Endothelial cell of umbilical vein (primary cell): ENCODE results near the gene SLIT1. TPM values are rescaled to one million over a fixed set of nuclear protein-coding genes. Genes with fewer than 3 reads are reported as not detected.

Experiments
- BruUV-seq: library from RNA; stranded (reverse); fragments of 400-500 nt; replicated peaks from 2 replicates; lab custom pipeline; 2021; lab: Mats Ljungman, UMichigan
- CTCF ChIA-PET: fragments of 300-600, 350-600 bp; sonication (Branson Sonifier 250); formaldehyde crosslinking; loops from one replicate; lab custom pipeline; 2021; ENCODE audit warnings: antibody characterized with exemption, inconsistent platforms; lab: Charles Lee
- POLR2A ChIA-PET: fragments of 300-600, 350-600 bp; sonication (Branson Sonifier 250); formaldehyde crosslinking; loops from one replicate; lab custom pipeline; 2021; ENCODE audit warnings: antibody characterized with exemption, inconsistent platforms; lab: Charles Lee
- DNase-seq: peaks from one replicate; pipeline ENCODE4 v3.0.0-alpha.2; 2011; ENCODE audit warnings: low read depth, low spot score
- FAIRE-seq: peaks from 2 replicates; lab custom pipeline; 2011; peaks lifted over from hg19 to GRCh38; lab: Jason Lieb, UNC
- H2AFZ ChIP-seq: 2 replicates; pipeline ENCODE4 v1.6.0; 2012; ENCODE audit warnings: low read depth, low read length, control low read depth, inconsistent platforms
- H3K27ac ChIP-seq: 2 replicates; pipeline ENCODE4 v1.5.1; 2011; ENCODE audit warnings: low read depth, mild to moderate bottlenecking, control low read depth, low read length, moderate library complexity; ENCODE audit not compliant: insufficient read depth
- H3K27me3 ChIP-seq, 2 experiments: 2 replicates each; pipeline versions ENCODE4 v1.6.0 to v1.6.1; 2011; ENCODE audit warnings: low read length in 2 of 2, mixed read lengths in 1 of 2; ENCODE audit not compliant: control insufficient read depth in 2 of 2, insufficient read depth in 2 of 2
- H3K36me3 ChIP-seq, 2 experiments: 2 replicates in 1 of 2; 3 replicates in 1 of 2; pipeline ENCODE4 v1.5.1; 2011; ENCODE audit warnings: low read length in 2 of 2, mild to moderate bottlenecking in 1 of 2, moderate library complexity in 1 of 2; ENCODE audit not compliant: control insufficient read depth in 2 of 2, insufficient read depth in 2 of 2; ENCODE audit errors: extremely low read depth in 1 of 2
- H3K4me1 ChIP-seq: 3 replicates; pipeline ENCODE4 v1.5.1; 2011; ENCODE audit warnings: mild to moderate bottlenecking, low read length; ENCODE audit not compliant: control insufficient read depth, insufficient read depth; ENCODE audit errors: extremely low read depth
- H3K4me2 ChIP-seq: 2 replicates; pipeline ENCODE4 v1.6.1; 2011; ENCODE audit warnings: low read length, control low read depth, mixed read lengths; ENCODE audit not compliant: insufficient read depth
- H3K4me3 ChIP-seq, 3 experiments: fragments of 200-600 bp in 1 of 3; sonication (generic), shearing (Covaris generic) in 1 of 3; replicated peaks in 1 of 3; 2 replicates each; pipeline ENCODE4 v1.5.1; 2011 to 2016; ENCODE audit warnings: control low read depth in 3 of 3, low read length in 3 of 3, mild to moderate bottlenecking in 2 of 3, inconsistent platforms in 1 of 3, low read depth in 1 of 3, moderate library complexity in 1 of 3; ENCODE audit not compliant: insufficient read depth in 1 of 3
- H3K79me2 ChIP-seq: 2 replicates; pipeline ENCODE4 v1.6.0; 2012; ENCODE audit warnings: low read length, inconsistent platforms; ENCODE audit not compliant: control insufficient read depth, insufficient read depth
- H3K9ac ChIP-seq: replicated peaks from 2 replicates; pipeline ENCODE3; 2011; ENCODE audit warnings: low read length, control low read depth; ENCODE audit not compliant: insufficient read depth; ENCODE audit errors: extremely low read depth
- H3K9me1 ChIP-seq: replicated peaks from 3 replicates; pipeline ENCODE4 v1.6.0; 2011; ENCODE audit warnings: mild to moderate bottlenecking, low read length; ENCODE audit not compliant: control insufficient read depth, insufficient read depth; ENCODE audit errors: extremely low read depth
- H3K9me3 ChIP-seq: replicated peaks from 2 replicates; pipeline ENCODE4 v1.5.1; 2012; ENCODE audit warnings: low read length, inconsistent platforms; ENCODE audit not compliant: control insufficient read depth, insufficient read depth
- H4K20me1 ChIP-seq: replicated peaks from 2 replicates; pipeline ENCODE3; 2011; ENCODE audit warnings: mild to moderate bottlenecking, low read length; ENCODE audit not compliant: control insufficient read depth, insufficient read depth; ENCODE audit errors: extremely low read depth
- CTCF ChIP-seq, 2 donors: IDR thresholded peaks; 1 replicate in 1 of 2; 2 replicates in 1 of 2; pipeline ENCODE4 v1.5.1; 2011; ENCODE audit warnings: low read length in 2 of 2, mild to moderate bottlenecking in 2 of 2, moderate library complexity in 2 of 2, control low read depth in 1 of 2, inconsistent platforms in 1 of 2, low read depth in 1 of 2; ENCODE audit not compliant: insufficient read depth in 1 of 2; ENCODE audit errors: extremely low read depth in 1 of 2
- JUN ChIP-seq: IDR thresholded peaks from 2 replicates; pipeline ENCODE4 v1.6.1; 2011; ENCODE audit warnings: borderline replicate concordance, low read depth; ENCODE audit not compliant: insufficient read length, insufficient read depth
- MAX ChIP-seq: IDR thresholded peaks from 2 replicates; pipeline ENCODE4 v1.6.1; 2011; ENCODE audit not compliant: insufficient read depth, insufficient read length
- MYC ChIP-seq: IDR thresholded peaks from one replicate; pipeline ENCODE4 v1.6.1; 2011; ENCODE audit warnings: mild to moderate bottlenecking, low read depth, low read length
- POLR2A ChIP-seq: IDR thresholded peaks from 2 replicates; pipeline ENCODE4 v1.6.1; 2012; ENCODE audit warnings: low read depth, mild to moderate bottlenecking, control low read depth, low read length
- POLR2AphosphoS5 ChIP-seq: IDR thresholded peaks from 2 replicates; pipeline ENCODE4 v1.6.1; 2012; ENCODE audit warnings: low read depth, mild to moderate bottlenecking, control low read depth, low read length, moderate library complexity; ENCODE audit not compliant: insufficient read depth
- dilution Hi-C: fragments of 300-500 bp; cut with MboI; formaldehyde crosslinking; loops from one replicate; pipeline ENCODE4 v1.15.0; 2019; ENCODE audit warnings: low sequenced_read_pairs; ENCODE audit not compliant: extremely low pct_ligation_motif_present
- intact Hi-C: fragments of 100-400 bp; cut with micrococcal nuclease; formaldehyde crosslinking; loops from one replicate; pipeline ENCODE4 v1.10.0; 2022
- polyA plus RNA-seq, 4 experiments: library from polyadenylated mRNA; depleted of rRNA in 3 of 4; stranded (reverse) in 3 of 4; unstranded in 1 of 4; fragments of >200 nt; gene quantifications; 2 replicates each; pipeline versions ENCODE4 v1.2.1 to v1.2.3, GENCODE V29; 2011 to 2012; ENCODE audit warnings: missing spikeins in 1 of 4
- total RNA-seq: library from RNA; stranded (reverse); gene quantifications from 2 replicates; pipeline ENCODE4 v1.2.3, GENCODE V29; 2021

The SLIT1 gene
- total and polyA plus RNA-seq, 2 donors (not counting 3 experiments of a cell fraction or from before 2014, with no cell fraction given), result 0.04 to 0.20 TPM

DNA sequence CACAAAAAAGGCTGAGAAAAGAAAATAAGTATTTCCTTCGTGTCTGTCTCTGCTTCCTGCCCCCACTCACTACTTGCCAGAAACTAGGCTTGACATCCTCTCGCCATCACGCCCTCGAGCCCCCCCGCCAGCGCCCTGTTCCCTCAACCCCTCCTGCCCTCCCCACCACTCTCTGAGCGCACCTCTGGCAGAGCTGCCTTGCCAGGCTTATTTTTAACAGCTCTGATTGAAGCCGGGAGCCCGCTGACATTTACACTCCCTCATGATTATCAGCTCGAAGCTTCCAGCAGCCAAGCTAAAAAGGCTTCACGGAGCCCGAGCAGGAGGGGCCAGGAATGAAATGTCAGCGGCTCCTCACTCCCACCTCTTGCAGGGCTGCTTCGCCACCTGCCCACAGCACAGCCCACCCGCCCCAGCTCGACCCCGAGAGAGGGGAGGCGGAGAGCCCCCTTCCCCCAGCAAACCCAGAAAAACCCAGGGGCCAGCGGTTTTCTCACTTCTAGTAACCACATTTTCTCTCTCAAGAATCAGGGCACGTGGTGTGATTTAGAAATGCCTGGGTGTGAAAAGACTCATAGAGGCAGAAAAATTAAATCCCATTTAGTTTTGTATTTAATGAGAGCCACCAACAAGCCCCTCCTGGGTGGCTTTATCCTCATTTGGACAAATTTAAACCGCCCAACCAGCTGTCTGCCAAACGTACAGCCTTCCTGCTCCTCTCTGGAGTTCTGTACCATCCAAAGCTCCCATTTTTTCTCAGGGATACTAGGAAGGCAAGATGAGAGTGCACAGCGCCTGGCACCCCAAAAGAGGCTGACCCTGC is 89.3 kb downstream of the SLIT1 start:
- BruUV-seq, result no TSS peak
- Histone ChIP-seq H3K4me2 (no peak overlapping the region), H3K4me3 (no peak overlapping the region), H3K27ac (no peak overlapping the region), H3K79me2 (no peaks in the 10 kb centered on the region), H3K9me1 (no peaks in the 10 kb centered on the region), H3K4me1 (no peaks in the 10 kb centered on the region), H4K20me1 (no peaks in the 10 kb centered on the region), H3K36me3 (no peaks in the 10 kb centered on the region), H3K9ac (no peak overlapping the region), H3K27me3 (peaks cover 3 to 15% of the 10 kb centered on the region in 2 experiments), H2AFZ (no peak overlapping the region), H3K9me3 (no peaks in the 10 kb centered on the region)
- no peak for FAIRE-seq
- TF ChIP-seq MAX (no peak), POLR2A (no peak), JUN (no peak), POLR2AphosphoS5 (no peak), MYC (no peak), CTCF (IDR thresholded peaks at IDR 0.05; ENCODE audit: extremely low read depth in 1 of 2, insufficient read depth in 1 of 2, low read depth in 1 of 2, low read length in 2 of 2) (no peak)
- intact Hi-C loops, result no loop called here
- POLR2A ChIA-PET, result no interaction called here
- CTCF ChIA-PET, result interaction anchor here (1.0 to 2.4 kb wide), 6 partner anchors 13 to 114 kb away, joined by 3 to 8 read pairs (median 4); no protein-coding TSS in a partner anchor
- DNase-seq, result peak; percentile 11
- dilution Hi-C loops, result no loop called here
